Bronchial epithelial cell (primary cell): ENCODE results near the gene GZMH. TPM values are rescaled to one million over a fixed set of nuclear protein-coding genes. Genes with fewer than 3 reads are reported as not detected.

Experiments used
- DNase-seq: peaks from one replicate; pipeline ENCODE4 v3.0.0-alpha.2; 2010; ENCODE audit warnings: low read depth
- FAIRE-seq: peaks from 2 replicates; lab custom pipeline; 2011; peaks lifted over from hg19 to GRCh38; lab: Jason Lieb, UNC
- H3K27me3 ChIP-seq: 2 replicates; pipeline ENCODE4 v1.5.1; 2011; ENCODE audit warnings: low read length; ENCODE audit not compliant: control insufficient read depth, insufficient read depth
- H3K36me3 ChIP-seq: 2 replicates; pipeline ENCODE4 v1.5.1; 2011; ENCODE audit warnings: low read length; ENCODE audit not compliant: control insufficient read depth, insufficient read depth
- H3K4me3 ChIP-seq: 2 replicates; pipeline ENCODE4 v1.5.1; 2011; ENCODE audit warnings: mild to moderate bottlenecking, low read depth, low read length, control low read depth
- CTCF ChIP-seq: IDR thresholded peaks from 2 replicates; pipeline ENCODE4 v1.5.1; 2011; ENCODE audit warnings: mild to moderate bottlenecking, moderate library complexity, low read length, control low read depth, inconsistent platforms; ENCODE audit not compliant: insufficient read depth, severe bottlenecking
- total RNA-seq: library from RNA; depleted of rRNA; stranded (reverse); fragments of >200 nt; gene quantifications from 2 replicates; pipeline ENCODE4 v1.2.1, GENCODE V29; 2014

The GZMH gene
- total RNA-seq, 1 donor from 2014 or later: not detected

- Histone ChIP-seq H3K36me3 (no peaks in the 10 kb centered on the region), H3K27me3 (no peaks in the 10 kb centered on the region), H3K4me3 (no peak overlapping the region)
- no peak for FAIRE-seq
- TF ChIP-seq CTCF: no peak
- no peak for DNase-seq
These were observed 20.0 kb upstream of the GZMH start for GRCh38 chr14:24629521-24629920.

- H3K27me3 ChIP-seq: no peaks in the 10 kb centered on the region
- H3K36me3 ChIP-seq: no peaks in the 10 kb centered on the region
- DNase-seq (peak; percentile 46), FAIRE-seq (peak; percentile 47)
- TF ChIP-seq CTCF: no peak
- H3K4me3 ChIP-seq: no peak overlapping the region
These were observed 4.3 kb upstream of the GZMH start for GRCh38 chr14:24613747-24614146.

GRCh38 chr14:24613241-24613640, 3.8 kb upstream of the GZMH start:
- no peak for FAIRE-seq
- Histone ChIP-seq H3K27me3 (no peaks in the 10 kb centered on the region), H3K36me3 (no peaks in the 10 kb centered on the region), H3K4me3 (no peak overlapping the region)
- no peak for TF ChIP-seq CTCF
- peak; percentile 57 for DNase-seq

- FAIRE-seq (no peak), DNase-seq (peak; percentile 29)
- no peak overlapping the region for H3K4me3 ChIP-seq
- H3K36me3 ChIP-seq: no peaks in the 10 kb centered on the region
- H3K27me3 ChIP-seq: no peaks in the 10 kb centered on the region
- TF ChIP-seq CTCF: no peak
These were observed 2.7 kb upstream of the GZMH start for GRCh38 chr14:24612196-24612595.

- TF ChIP-seq CTCF: no peak
- no peak for FAIRE-seq
- H3K4me3 ChIP-seq: no peak overlapping the region
- no peak for DNase-seq
- no peaks in the 10 kb centered on the region for H3K27me3 ChIP-seq
- no peaks in the 10 kb centered on the region for H3K36me3 ChIP-seq
These were observed 1.6 kb downstream of the GZMH start for GRCh38 chr14:24607635-24608514.
